IPS-18c (cell line): ENCODE measurements around the gene HOXC4.

Experiments
- H3K4me3 ChIP-seq: 2 replicates; pipeline ENCODE4 v1.7.0; 2013; ENCODE audit warnings: low read depth, mild to moderate bottlenecking, low read length, moderate library complexity; ENCODE audit not compliant: insufficient read depth
- H3K9me3 ChIP-seq: one replicate; pipeline ENCODE4 v1.6.1; 2013; ENCODE audit warnings: mild to moderate bottlenecking, low read length, moderate library complexity; ENCODE audit not compliant: control insufficient read depth, insufficient read depth

Gene HOXC4

DNA sequence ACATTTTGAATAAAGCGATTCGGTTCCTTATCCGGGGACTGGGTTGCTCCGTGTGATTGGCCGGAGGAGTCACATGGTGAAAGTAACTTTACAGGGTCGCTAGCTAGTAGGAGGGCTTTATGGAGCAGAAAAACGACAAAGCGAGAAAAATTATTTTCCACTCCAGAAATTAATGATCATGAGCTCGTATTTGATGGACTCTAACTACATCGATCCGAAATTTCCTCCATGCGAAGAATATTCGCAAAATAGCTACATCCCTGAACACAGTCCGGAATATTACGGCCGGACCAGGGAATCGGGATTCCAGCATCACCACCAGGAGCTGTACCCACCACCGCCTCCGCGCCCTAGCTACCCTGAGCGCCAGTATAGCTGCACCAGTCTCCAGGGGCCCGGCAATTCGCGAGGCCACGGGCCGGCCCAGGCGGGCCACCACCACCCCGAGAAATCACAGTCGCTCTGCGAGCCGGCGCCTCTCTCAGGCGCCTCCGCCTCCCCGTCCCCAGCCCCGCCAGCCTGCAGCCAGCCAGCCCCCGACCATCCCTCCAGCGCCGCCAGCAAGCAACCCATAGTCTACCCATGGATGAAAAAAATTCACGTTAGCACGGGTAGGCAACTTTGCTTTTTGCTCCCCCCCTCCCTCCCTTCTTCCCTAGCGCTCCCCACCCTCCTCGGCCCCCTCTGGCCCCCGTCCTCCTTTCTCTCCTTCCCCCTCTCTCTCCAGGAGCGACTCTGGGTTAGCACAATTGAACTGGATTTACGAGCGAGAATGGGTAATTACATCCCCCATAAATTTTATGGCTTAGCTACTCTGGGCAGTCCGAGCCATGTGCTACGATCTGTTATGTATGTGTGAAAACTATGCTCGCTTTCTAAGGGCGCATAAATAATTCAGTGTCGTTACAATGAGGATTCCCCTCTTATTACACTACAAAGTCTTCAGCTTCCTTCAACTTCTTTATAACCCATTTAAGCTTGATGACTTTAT is at the start of gene HOXC4:
Gene HOXC4 (plus strand): TSS at position 85 of the 991 bp plus-strand sequence. CDS start 88 bp downstream, at position 173.
- H3K4me3 ChIP-seq, result peak within 1 kb of the TSS; percentile 34
- no peaks in the 10 kb centered on the region for H3K9me3 ChIP-seq

DNA sequence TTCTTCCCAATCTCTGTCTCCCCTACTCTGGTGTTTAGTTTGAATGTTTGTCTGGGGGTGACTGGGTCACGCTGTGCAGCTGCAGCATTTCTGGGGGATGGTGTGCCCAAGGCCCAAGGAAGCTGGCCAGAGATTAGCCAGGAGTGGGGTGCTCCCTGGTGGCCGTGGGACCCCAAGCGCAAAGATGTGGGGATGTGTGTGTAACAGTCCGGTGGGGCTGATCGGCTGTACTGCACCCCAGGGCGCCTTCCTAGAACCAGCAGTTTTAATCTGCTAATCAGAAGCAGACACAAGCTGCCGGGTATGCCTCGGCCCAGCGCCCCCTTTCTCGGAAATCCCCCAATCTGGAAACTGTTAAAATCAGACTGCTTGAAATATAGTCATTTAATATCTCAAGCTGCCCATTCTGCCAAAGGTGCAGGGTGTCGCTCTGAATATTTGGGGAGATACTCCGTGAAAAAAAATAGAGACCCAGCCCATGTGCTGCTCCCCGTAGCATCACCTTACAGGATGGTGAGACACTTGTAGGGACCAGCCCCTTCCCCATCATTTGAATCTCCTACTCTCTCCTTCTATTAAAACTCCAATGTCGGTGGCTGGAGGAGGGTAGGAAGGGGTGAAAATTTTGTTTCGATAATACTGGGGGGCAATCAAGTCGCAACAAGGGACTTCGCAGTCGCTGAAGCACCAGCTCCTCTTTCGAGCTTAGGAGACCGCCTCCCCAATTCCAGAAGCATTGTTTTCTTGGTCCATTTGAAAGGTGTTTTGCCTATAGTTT is 49.4 kb upstream of the HOXC4 start:
- peaks cover 2% of the 10 kb centered on the region for H3K9me3 ChIP-seq
- no peak overlapping the region for H3K4me3 ChIP-seq

DNA sequence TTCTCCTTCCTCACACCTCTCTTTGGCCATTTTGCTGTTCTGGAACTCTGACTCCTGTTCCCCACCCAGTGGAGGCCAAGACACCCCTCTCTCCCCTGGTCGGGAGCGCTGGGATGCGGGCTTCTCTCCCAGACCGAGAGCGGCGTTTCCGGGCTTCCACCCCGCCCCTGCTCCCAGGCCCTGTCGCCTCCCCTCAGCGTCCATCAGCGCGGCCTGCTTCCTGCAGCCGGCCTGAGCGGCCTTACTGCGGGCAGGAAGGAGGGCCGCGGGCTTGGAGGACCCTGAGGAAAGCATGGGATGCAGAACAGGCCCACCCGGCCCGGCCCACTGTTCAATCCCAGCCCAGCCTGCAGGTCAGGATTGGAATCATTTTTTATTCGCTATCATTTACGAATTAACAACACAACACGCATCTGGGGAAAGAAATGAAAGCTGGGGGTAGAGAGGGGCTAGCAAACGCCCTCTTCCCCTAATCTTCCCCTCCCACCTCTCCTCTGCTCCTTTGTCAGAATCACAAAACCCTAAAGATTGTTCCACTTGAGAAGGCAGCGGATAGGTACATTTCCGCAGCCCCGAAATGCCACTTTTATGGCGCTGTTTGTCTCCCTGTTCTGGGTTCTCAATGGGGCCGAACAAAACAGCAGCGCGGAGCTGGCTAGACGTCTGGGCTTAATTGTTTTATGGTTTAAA is 48.6 kb upstream of the HOXC4 start:
- peaks cover 2% of the 10 kb centered on the region for H3K9me3 ChIP-seq
- H3K4me3 ChIP-seq, result no peak overlapping the region

GRCh38 chr12:54005531-54005852 is 48.1 kb upstream of the HOXC4 start:
- Histone ChIP-seq H3K4me3 (no peak overlapping the region), H3K9me3 (peaks cover 4% of the 10 kb centered on the region)

- Histone ChIP-seq H3K9me3 (peaks cover 4% of the 10 kb centered on the region), H3K4me3 (no peak overlapping the region)
Measured at GRCh38 chr12:54005853-54006558, 47.6 kb upstream of the HOXC4 start.

DNA sequence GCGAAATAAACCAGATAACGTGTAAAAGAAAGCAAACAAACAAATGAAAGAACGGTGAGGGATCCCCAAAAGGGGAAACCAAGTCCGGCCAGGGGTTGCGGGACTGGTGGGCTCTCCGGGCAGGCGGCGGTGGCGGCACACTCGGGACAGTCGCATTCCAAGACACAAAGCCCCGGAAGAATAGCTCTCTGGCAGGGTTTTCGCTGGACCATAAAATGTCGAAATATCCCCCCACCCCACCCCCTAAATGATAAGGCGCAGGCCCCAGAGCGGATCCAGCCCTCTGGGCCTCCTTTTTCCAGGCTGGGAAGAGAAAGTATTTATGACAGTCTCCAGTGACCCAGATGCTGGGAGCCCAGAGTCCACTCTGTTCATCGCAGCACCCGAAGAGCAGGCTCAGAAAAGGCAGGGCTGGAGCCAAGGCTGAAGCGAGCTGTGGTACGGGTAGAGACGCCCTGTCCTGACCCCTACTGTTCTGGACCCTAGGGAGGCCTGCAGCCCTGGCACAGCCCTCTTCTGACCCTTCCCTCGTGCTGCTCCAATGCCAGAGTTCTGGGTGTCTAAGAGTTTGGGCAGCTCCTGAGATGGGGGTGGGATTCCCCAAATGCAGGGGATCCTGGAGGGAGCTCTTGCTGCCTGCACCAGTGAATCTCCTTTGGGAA is 46.9 kb upstream of the HOXC4 start:
- H3K4me3 ChIP-seq, result no peak overlapping the region
- H3K9me3 ChIP-seq, result peaks cover 4% of the 10 kb centered on the region

- H3K9me3 ChIP-seq, result peaks cover 4% of the 10 kb centered on the region
- H3K4me3 ChIP-seq, result no peak overlapping the region
Measured at GRCh38 chr12:54007538-54008259, 45.9 kb upstream of the HOXC4 start.

- Histone ChIP-seq H3K4me3 (no peak overlapping the region), H3K9me3 (peaks cover 4% of the 10 kb centered on the region)
Measured at GRCh38 chr12:54008260-54008552, 45.4 kb upstream of the HOXC4 start.

DNA sequence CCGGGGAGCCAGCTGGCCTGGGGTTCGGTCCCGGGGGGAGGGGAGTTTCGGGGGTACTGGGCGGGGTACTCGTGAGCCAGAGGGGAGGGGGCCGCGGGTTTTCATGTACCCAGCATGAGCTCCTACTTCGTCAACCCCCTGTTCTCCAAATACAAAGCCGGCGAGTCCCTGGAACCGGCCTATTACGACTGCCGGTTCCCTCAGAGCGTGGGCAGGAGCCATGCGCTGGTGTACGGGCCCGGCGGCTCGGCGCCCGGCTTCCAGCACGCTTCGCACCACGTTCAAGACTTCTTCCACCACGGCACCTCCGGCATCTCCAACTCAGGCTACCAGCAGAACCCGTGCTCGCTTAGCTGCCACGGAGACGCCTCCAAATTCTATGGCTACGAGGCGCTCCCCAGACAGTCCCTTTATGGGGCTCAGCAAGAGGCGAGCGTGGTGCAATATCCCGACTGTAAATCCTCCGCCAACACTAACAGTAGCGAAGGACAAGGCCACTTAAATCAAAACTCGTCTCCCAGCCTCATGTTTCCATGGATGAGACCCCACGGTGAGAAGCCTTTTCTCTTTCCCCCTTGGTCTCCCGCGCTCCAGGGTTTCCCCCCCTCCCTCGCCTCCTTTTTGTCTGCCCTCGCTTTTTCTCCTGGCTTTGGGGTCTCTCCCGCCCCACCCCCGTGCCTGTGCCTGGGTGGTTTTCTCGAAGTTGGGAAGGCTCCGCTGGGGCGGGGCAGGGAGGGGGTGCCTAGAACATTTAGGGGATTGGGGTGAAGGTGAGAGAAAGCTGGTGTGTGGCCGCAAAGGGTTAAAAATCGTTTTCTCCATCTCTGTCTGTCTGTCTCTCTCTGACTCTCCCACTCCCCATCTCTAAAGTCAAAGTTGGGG is 44.2 kb upstream of the HOXC4 start:
- Histone ChIP-seq H3K9me3 (peaks cover 2% of the 10 kb centered on the region), H3K4me3 (no peak overlapping the region)

DNA sequence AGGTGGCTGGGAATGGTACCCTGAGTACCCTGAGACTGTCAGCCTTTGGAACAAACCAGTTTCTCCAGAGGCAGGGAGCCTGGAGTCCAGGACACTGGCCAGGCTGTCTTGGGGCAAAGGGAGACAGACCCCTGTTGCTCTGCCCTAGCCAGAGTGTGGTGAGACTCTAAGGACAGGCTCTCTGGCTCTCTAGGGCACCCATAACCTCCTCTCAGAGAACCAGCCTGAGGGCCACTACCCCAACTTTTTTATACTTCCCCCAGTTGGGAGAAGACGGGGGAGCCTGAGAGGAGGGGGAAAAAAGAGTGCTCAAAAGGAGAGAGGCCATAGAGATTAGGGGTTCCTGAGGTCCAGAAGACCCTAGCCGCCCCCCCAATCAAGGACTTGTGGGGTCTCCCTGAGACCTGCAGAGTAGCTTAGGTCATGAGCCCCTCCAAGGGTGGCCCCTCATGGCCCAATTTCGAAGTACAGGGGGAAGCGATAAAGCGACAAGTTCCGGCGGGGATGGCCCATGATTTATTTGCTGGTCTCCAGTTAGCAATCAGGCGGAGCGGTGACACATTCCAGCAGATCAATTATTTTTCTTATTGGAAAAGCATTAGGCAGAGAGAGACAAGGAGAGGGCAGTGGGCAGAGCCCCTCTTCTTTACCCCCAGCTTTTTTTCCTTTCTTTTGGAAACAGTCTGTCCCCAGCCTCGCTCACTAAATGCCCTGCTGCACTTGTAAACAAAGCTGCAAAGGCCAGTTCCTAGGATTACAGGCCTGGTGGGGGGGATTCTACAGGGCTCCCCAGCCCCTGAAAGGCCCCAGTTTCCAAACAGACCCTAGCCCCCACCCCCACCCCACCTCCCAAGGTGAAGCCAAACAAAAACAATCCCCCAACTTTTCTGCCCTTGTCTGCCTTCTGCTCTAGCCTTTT is 43.3 kb upstream of the HOXC4 start:
- Histone ChIP-seq H3K9me3 (peaks cover 2% of the 10 kb centered on the region), H3K4me3 (no peak overlapping the region)

GRCh38 chr12:54010972-54011664 is 42.5 kb upstream of the HOXC4 start:
- H3K9me3 ChIP-seq, result peaks cover 2% of the 10 kb centered on the region
- no peak overlapping the region for H3K4me3 ChIP-seq

- H3K4me3 ChIP-seq, result no peak overlapping the region
- peaks cover 2% of the 10 kb centered on the region for H3K9me3 ChIP-seq
Measured at GRCh38 chr12:54011665-54012532, 41.7 kb upstream of the HOXC4 start.
